GM19239 (cell line): ENCODE measurements around the gene IL17RD.
"Not testable (repeated sequence)": the region's sequence is repeated elsewhere in the genome, so short reads cannot be mapped to it uniquely, and the experiment has no call there.

Experiments
- DNase-seq: peaks from one replicate; pipeline ENCODE4 v3.0.0; 2011; ENCODE audit warnings: low spot score; ENCODE audit not compliant: insufficient read length
- FAIRE-seq: peaks from 2 replicates; lab custom pipeline; 2011; peaks lifted over from hg19 to GRCh38; lab: Jason Lieb, UNC

IL17RD gene

DNA sequence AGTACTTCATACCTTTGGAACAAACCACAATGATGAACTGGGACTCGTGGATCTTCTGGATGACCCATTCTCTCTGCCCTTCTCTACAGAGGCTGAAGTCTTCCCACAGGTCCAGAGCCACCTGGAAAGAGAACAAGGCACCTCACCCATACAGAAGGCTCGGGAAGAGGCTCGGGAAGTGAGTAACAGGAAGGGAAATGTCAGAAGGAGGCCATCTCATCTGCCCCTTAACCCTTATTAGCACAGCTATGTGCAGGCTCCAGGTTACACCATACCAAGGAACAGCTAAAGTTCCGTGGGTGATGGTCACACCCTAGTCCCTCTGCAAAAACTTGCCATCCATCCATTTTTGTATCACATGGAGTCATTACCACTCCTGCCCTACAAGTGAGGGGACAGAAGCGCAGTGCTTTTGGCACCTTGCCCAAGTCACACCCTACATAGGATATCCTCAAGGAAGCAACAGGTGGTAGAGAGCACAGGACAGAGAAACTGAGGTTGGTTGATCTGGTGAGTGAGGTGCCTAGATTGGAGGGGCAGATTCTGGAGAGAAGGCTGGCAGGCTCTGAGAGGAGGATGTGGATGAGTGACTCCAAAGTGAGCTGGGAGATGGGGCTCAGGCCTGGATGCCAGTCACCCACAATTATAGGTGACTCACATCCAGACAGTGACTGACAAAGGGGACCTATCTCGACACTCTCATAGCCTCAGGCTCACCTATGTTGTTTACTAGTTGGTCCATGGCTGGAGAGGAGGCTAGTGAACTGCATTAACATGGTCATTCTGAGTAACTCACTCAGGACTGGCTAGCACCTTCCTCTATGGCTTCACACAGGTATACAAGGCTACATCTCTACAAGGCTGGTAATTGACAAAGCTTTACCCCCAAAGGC lies 66.5 kb downstream of the IL17RD start:
- DNase-seq (no peak), FAIRE-seq (no peak)

DNA sequence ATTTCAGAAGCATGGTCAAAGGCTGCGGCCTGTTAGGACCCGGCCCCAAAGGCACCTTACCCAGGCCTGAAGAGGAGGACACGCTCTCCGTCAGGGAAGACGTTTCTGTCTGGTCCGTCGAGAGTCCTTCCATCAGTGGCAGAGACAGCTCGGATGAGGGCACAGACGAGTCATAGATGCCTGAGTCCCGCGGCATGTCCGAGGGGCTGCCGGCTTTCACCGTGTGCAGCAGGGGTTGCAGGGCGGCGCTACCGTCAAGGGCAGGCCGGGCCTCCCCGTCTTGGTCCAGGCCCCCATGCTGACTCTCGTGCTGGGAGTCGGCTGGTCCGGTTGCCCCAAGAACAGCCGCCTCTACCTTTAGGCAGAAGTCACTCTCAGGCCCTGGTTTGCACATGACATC lies 67.6 kb downstream of the IL17RD start:
- DNase-seq: no peak
- FAIRE-seq: no peak

DNA sequence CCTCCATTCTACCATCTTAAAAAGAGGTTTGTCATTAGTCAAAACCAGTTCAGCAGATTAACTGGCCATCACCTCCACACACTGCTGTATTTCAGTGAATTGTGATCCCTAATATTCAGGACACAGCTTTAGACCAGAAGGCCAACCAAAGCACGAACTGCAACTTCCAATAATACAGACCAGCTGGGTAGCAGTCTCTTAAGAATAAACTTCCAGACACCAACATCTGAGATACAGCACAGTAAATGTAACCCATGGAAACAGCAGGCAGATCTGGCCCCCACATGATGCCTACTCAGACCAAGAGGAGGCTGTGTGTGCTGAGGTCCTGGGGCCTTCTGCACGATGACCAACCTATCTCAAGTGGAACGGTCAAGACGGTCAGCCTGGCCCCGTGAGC lies 69.8 kb downstream of the IL17RD start:
- no peak for FAIRE-seq
- DNase-seq: no peak

DNA sequence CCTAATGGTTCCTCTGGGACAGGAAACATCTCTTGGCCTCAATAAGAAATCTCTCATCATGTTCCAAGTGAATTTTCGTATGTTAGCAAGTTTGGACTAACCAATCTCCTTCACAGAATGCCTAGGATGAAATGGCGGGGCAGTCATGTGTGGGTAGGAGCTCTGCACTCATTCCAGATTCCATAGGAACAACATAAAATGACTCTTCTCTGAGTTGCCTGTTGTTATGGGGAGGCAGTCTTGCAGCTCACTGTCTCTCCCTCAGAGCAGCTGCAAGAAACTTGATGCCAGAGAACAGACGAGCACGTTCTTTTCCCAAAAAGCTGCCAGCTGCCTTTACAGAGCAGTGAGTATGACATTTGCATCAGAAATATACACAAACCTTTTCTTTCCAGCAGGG lies 70.6 kb downstream of the IL17RD start:
- DNase-seq (no peak), FAIRE-seq (no peak)

DNA sequence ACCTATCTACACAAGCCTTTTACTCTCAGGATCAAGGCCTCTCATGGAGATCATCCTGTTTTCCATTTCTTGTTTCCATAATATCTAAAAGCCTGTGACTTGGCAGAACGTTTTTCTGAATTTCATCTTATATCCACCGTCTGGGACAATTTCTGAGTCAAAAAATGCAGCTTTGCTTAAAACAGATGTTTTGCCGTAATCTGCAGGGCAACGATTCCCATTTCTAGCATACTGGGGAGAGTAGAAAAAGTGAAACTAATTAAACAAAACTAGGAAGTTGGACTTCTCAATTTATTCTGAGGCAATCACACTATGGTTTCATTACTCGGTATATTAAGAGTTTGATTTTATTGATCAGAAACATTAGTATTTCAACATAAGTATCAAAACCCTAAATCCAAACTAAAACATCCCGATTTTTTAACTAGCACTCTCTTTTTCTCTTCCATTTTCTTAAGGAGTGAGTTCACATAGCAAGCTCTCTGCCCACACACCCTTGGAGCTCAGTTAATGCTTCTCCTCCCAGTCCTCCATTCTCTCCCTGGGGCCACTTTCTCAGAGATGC lies 71.1 kb downstream of the IL17RD start:
- no peak for FAIRE-seq
- no peak for DNase-seq

DNA sequence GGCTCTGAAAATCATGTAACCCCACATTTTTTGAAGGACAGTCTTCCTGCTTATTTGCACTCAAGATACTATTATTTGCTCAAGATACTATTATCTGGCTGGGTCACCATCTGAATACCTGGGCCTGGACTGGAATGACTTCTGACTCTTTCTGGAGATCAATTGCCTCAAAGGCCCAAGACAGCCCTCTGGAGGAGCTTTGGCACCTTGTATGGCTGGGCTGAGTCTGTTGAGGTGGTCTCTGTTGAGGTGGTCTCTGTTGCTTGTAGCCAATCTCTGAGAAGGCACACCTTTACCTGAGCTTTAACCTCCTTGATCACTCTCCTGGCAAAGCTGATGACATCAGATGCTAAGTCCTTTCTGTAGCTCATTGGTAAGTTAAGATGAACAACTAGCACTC lies 71.7 kb downstream of the IL17RD start:
- FAIRE-seq: no peak

DNA sequence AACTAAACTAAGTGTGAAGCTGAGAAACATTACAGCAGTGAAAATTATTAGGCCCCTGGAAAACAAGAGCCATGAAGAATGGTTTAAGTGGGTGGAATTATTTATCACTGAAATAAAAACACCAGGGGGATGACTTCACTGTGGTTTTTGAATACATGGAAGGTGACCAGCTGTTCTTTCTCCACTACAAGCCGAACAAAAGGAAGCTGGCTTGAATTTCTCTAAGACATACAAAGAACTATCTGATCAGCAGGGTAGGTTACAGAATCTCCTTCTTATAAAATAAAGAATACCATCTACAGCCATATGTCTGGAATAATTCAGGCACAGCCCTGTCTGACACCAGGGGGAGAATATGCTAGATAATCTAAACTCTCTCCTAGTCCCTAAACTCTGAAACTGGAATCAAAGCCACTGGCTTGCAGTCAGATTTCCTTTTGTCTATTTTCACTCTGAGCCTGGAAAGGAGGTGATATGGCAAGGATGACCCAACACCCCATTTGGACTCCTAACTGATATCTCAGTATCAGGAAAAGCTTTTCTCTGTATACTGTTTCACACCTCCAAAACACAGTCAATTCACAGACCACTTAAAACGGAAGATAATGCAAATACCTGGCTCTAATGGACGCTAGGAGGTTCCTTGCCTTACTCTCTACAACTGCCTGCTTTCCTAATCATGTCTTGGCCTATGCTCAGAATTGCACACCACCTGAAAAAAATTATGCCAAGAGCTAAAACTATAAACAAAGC lies 73.5 kb downstream of the IL17RD start:
- FAIRE-seq: no peak
- DNase-seq: no peak

More for the DNA sequence above, 71.7 kb downstream of the IL17RD start:
- DNase-seq: no peak

DNA sequence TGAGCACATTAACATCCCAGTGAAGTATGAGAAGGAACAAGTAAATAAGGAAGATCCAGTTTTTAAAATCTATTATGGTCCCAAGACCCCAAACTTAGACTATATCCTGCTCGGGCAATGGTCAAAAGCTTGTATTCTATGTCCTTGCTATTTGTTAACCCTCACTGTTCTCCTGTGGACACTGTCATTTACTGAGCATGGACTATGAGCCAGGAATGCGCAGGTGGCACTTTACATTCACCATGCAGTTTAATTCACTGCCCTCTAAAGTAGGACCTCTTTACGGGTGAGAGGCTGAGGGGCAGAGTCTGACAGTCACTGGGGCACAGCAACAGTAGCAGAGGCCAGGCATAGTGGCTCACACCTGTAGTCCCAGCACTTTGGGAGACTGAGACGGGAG lies 76.1 kb downstream of the IL17RD start:
- DNase-seq (no peak), FAIRE-seq (no peak)

DNA sequence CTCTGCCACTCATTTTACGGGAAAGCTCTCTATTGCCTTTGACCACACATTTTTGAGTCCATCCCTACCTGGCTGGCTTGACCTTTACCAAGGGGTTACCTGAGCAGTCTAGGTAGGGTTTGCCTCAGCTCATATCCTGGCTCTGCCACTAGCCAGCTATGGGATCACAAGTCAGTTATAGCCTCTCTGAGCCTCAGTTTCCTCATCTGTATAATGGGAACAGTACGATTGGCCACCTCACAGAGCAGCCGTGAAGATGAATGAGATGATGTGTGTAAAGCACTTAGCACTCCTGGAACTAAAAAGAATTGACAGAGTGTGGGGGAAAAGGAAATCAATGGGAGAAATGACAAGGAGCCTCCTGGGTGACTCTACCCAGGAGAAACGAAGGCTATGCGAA lies 76.7 kb downstream of the IL17RD start:
- FAIRE-seq (no peak), DNase-seq (no peak)

DNA sequence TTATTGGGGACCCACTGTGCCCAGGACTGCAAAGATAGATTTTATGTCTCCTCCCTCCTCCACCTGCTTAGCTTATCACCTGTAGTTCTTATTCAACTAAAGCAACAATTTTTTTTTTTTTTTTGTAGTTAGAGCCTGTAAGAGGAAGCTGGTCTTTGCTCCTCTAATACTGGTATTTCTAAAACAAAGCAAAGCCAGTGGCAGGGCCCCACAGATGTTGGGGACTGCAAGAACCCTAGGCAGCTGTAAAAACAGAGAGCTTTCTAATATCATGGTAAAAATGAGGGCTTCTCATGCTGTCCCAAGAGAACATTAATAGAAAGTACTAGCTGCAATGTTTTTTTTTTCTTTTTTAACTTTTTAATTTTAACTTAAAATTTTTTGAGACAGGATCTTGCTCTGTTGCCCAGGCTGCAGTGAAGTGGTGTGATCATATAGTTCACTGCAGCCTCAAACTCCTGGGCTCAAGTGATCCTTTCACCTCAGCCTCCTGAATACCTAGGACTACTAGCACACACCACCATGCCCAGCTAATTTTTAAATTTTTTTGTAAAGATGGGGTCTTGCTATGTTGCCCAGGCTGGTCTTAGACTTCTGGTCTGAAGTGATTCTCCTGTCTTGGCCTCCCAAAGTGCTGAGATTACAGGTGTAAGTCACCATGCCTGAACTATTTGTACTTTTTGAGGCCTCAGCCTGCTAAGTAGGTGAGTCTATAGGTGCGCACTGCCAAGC lies 77.6 kb downstream of the IL17RD start:
- DNase-seq: no peak
- no peak for FAIRE-seq

DNA sequence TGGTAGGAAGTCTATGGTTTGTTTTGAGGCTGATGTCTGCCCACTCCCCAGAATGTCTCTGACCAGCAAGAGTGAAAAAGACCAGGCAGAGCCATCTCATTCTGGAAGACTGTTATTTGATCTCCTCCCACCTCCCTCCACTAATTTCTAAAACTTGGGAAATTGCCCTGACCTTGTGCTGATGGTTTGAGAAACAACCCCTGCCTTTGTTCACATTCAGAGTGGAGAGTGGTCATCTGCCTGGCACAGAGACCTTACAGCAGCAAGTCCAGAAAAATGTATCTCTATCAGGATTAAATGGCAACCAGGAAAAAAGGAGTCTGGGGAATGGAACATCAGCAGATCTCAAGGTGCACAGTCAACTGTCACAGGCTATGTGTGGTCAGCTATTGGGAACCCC lies 79.0 kb downstream of the IL17RD start:
- FAIRE-seq (no peak), DNase-seq (no peak)

DNA sequence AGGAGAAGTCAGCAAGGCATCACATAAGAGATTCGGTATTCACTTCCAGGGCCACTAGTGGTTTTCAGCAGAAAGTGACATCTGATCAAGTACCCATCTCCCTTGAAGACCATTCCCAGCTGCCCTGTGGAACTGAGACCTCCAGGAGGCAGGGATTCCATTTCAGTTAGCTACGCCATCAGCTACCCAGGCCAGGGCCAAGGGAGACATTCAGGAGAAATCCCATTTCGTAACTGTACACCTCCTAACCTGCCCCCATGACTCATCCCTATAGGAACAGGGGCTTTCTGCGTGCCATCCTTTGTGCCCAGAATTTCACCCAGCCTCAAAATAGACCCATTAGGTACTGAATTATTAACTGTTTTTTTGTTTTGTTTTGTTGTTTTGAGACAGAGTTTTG lies 79.9 kb downstream of the IL17RD start:
- no peak for FAIRE-seq

DNA sequence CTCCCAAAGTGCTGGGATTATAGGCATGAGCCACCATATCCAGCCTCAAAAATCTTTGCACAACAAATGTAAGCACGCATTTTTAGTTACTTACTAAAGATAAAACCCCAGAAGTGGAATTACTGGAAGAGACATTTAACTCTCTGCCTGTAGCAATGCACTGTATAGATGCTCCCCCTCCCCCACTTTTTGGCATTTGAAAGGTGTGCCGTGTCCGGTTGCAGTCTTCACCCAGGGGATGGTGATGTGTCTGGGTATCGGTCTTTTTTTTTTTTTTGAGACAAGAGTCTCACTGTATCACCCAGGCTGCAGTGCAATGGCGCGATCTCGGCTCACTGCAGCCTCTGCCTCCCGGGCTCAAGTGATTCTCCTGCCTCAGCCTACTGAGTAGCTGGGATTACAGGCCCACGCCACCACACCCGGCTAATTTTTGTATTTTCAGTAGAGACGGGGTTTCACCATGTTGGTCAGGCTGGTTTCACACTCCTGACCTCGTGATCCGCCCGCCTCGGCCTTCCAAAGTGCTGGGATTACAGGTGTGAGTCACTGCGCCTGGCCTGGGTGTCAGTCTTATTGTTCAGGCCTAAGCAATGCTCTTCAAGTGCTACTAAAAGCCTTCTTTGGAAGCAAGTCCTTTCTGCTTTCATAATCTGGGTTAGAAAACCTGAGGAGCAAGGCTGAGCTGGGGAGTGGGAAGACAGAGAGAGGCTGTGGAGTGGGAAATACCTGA lies 81.7 kb downstream of the IL17RD start:
- FAIRE-seq: not testable (repeated sequence)

More for the DNA sequence above, 79.9 kb downstream of the IL17RD start:
- DNase-seq: no peak

DNA sequence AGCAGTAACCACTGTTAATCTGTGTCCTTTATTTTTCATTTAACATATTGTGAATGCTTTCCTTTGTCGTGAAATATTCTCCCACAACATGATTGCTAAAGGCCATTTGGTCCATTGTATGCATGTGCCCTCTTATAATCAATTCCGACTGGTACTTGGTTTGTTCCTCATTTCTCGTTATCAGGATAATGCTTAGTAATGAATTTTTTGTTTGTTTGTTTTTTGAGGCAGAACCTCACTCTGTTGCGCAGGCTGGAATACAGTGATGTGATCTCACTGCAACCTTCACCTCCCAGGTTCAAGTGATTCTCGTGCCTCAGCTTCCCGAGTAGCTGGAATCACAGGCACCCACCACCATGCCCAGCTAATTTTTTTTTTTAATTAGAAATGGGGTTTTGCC lies 82.7 kb downstream of the IL17RD start:
- FAIRE-seq (no peak), DNase-seq (no peak)

More for the DNA sequence above, 81.7 kb downstream of the IL17RD start:
- not testable (repeated sequence) for DNase-seq

DNA sequence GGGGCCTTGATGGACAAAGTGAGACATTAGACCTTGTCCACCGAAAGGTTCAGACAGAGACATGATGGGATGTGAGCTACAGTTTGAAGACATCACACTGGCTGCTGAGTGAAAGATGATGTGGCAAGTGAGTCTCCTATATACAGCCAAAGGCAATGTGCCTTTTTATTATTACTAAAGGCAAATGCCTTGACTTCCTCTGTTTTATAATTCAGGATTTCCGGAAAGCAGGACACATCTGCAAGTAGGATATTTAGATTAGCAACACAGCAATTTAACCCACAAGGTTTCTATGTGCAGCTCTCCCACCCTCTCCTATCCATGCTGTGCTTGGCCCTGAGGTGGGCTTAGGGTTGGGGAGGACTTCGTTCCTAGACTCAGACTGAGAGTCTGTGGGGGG lies 84.0 kb downstream of the IL17RD start:
- FAIRE-seq (no peak), DNase-seq (no peak)

DNA sequence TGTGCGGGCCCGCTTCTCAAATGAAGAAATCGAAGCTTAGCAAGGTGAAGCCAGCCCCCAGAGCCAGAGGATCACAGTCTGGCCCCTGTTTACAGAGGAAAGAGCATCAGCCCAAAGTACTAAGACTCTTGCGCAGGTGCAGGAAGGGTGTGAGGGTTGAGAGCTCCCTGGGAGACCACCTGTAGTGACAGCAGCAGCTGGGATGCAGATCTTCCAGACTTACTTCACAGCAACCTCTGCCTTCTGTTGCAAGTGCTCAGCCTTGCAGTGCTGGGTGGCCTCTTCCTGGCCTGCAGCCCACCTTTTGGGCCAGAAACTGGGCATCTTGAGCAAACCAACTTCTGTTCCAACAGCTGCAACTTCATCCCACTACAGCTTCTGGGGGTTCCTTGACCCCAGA lies 85.0 kb downstream of the IL17RD start:
- no peak for FAIRE-seq
- DNase-seq: no peak

DNA sequence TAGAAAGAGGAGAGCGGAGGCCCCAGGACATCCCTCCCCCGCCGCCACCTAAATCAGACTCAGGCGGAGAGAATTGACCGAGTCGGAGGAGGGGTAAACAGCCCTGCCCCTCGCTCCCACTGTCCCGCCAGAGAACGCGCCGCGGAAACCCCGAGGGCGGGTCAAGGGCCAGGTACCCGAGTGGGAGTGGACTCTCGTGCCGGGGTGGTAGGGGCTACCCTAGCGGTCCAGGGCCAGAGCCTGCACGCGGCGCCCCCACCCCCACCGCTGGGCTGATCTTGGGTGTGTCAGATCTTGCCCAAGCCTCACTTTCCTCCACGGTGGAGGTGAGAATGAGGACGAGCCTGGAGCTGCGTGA lies 85.7 kb downstream of the IL17RD start:
- DNase-seq (no peak), FAIRE-seq (no peak)

DNA sequence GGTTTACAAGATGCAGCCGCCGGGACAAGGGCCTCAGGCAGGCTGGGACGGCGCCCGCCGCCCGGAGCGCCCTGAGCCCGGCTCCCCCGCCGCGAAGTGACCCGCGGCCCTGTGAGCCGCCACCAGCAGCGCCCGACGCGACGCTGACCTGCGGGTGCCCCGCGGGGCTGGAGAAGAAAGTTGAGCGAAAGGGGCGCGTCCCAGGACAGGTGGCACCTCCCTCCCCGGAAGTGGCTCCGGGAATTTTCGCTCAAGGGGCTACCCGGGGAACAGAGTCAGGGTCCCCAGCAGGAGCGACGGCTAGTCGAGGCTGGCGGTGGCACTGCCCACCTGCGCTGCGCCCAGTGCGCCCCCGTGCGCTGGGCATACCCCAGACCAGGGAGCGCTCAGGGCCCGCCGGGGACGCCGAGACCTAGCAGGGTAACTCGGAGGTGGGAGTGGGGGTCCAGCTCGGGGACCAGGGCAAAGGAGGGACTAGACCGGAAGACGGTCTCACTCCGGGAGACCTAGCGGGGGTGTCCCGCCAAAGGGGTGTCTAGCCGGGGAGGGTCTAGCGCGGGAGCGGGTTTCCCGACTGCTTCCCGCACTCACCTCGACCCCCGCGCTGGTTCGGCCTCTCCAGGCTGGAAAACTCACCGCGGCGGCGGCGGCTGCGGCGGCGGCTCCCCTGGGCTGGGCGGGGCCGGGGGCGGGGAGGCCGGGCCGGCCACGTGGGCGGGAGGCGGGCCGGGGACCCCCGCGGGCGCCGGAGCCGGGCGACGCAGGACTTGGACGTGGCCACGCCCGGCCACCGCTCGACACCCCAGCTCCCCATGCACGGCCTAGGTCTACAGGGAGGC lies 86.3 kb downstream of the IL17RD start:
- no peak for FAIRE-seq
- peak; percentile 29 for DNase-seq

DNA sequence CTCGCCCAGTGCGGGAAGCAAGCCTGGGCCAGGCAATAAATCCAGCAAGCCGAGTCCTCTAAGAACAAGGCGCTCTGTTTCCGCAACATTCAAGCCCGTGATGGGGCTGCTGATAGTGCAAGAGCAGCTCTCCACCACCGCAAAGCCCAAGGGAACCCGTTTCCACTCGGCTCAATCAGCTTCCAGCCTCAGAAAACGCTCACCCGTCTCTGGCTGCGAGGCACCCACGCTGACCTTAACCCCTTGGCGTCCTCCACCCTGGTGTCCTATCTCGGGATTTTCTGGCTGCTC lies 86.9 kb downstream of the IL17RD start:
- peak; percentile 34 for DNase-seq
- FAIRE-seq: no peak
